GM08714 (cell line): ENCODE results near the gene SIGLEC15.
A peak's percentile ranks its signal among the peaks of the same experiment; 100 is the strongest.

ENCODE experiments used
- H3K4me3 ChIP-seq: fragments of 200-500 bp; sonication (Bioruptor generic); 2 replicates; pipeline ENCODE4 v1.5.1; 2014; ENCODE audit warnings: mild to moderate bottlenecking, low read length, inconsistent platforms
- ZNF274 ChIP-seq: IDR thresholded peaks from 2 replicates; pipeline ENCODE4 v1.6.1; 2012; ENCODE audit warnings: mild to moderate bottlenecking, low read depth, low read length

Gene SIGLEC15, protein sequence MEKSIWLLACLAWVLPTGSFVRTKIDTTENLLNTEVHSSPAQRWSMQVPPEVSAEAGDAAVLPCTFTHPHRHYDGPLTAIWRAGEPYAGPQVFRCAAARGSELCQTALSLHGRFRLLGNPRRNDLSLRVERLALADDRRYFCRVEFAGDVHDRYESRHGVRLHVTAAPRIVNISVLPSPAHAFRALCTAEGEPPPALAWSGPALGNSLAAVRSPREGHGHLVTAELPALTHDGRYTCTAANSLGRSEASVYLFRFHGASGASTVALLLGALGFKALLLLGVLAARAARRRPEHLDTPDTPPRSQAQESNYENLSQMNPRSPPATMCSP

DNA sequence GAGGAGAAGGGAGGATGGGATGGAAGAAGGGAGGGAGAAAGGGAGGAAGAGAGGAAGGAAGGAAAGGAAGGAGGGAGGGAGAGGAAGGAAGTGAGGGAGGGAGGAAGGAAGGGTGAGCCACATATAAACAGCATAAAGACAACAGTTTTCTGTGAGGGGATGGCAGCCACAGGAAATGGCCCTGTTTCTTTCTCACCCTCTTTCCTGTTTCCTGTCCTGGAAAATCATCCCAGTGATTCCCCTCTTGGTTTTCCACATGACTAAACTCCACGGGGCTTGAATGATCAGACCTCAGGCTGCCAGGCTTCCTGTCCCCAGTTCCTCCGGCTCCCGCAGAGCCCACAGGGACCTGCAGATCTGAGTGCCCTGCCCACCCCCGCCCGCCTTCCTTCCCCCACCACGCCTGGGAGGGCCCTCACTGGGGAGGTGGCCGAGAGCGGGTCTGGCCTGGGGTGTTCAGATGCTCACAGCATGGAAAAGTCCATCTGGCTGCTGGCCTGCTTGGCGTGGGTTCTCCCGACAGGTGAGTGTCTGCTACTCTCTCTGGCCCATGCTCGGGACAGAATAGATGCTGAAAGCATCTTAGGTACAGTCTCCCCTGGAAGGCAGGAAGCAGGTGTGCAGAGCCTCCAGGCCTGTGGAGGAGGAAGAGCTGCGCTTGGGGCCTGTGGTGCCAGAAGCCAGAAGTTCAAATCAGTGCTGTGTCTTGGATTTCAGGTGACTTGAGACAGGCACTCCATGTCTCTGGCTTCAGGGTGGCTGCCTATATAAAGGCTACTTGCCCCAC lies at the start of gene SIGLEC15:
SIGLEC15 (plus strand) TSS at position 418 of the 787 bp plus-strand sequence; CDS start at position 472, 54 bp downstream.
- no peak for TF ChIP-seq ZNF274
- H3K4me3 ChIP-seq: no peak within 1 kb of the TSS

DNA sequence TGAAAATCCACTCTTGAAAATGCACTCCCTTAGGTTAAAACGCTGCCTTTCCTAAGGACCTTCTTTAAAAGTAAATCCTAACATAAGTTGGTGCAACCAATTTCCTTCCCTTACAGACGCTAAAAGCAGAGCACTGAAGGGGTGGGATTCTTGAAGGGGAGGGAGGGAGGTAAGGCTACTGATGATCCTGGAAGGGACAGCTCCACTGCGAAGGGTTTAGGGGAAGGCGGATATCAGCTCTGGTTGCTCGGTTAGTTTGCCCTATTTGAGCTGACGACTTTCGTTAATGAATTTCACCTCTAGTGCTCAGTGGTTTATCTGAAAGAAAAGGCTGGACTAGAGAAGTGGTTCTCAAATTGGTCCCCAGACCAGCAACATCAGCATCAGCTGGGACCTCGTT lies 49.7 kb upstream of the SIGLEC15 start:
- TF ChIP-seq ZNF274: no peak
- peak overlapping the region; percentile 55; the same call in 1 of the 2 replicates for H3K4me3 ChIP-seq

DNA sequence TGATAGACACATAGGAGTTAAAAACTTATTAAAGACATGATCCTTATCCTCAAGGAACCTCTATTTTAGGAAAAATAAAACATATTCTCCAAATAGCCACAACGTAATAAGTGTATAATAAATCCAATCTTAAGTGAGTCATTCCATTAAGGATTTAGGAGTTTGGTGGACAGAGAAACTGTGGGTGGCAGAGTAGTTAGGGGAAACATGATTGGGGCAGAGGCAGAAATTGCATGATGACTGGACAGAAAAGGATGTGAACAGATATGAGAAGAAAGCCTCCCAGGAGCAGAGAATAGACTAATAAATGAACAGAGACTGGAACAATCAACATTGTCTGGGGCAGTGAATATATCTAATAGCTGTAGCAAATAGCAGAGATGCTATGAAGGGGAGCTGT lies 48.1 kb upstream of the SIGLEC15 start:
- no peak overlapping the region for H3K4me3 ChIP-seq
- TF ChIP-seq ZNF274: no peak

DNA sequence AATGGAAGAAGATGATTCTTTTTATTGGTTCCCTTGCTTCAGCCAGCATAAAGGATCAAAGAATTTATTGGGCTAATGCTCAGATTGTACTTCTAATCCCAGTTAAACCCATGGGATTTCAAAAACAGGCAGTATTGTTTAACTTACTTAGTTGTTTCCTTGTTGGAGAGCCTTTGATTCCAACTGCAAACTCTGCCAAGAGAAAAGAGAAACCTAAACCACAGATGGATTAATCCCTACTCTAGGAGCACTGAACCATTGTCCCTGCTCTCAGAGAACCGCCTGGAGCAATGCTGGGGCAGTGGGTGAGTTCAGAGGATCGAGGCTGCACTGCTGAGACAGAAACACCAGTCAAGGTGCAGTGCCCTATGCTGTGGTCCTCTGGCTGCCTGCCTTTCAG lies 44.9 kb upstream of the SIGLEC15 start:
- H3K4me3 ChIP-seq: no peak overlapping the region
- TF ChIP-seq ZNF274: no peak

DNA sequence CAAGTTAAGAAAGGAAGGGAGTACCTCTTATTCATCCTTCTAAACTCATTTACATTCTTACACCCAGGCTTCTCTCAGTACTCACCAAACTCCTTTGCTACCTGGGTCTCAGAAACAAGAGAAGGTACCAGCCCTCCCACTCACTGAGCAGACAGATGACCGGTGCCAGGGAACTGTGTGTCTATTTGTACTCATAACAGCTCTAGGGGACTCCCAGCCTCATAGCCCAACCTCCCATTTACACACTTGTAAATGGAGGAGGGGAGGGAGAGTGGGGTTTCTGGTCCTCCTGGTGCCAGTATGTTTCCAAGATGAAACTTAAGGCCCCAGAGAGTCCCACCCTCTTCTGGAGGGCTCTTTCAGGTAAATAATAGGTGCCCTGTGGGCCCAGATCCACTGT lies 42.8 kb upstream of the SIGLEC15 start:
- no peak overlapping the region for H3K4me3 ChIP-seq
- no peak for TF ChIP-seq ZNF274

DNA sequence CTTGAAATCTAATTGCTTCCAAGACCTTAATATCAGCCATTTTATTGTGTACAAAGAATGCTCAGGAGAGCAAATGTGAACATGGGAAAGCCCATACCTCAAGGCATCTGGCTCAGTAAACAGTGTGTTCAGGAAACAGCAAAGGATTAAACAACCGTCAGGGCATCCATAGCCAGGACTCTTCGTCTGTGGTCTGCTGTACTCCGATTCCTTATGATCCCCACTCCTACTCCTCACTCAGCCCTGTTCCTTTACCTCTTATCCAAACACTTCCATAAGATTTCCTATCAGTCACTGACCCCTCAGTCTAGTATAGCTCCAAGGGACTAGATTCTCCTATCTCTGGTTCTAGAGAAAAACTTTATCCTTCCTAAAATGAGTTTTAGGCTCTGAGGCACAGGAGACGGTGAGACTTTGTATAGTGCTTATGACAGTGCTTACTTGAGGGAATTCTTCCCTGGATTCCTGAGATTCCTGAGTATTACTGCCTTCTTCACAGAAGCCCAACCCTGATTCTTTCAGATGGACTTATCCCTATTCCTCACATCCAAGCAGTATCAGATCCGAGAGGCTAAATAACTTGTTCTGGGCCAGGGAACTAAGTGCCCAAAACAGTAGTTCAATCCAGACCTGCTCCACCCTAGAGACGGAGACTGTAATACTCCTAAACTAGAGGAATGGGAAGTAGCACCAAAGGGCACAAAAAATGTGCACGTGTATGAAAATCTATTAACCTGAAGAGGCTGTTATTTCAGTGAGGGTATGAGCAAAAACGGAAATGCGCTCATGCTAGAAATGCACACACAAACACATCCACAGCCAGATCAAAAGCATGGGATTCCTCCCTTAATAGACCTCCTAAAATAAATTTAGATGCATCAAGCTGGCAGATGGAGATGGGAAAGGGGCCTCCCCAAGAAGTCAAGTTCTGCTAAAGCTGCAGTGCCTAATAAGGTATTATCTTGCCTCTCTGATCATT lies 42.1 kb upstream of the SIGLEC15 start:
- TF ChIP-seq ZNF274: no peak
- no peak overlapping the region for H3K4me3 ChIP-seq

DNA sequence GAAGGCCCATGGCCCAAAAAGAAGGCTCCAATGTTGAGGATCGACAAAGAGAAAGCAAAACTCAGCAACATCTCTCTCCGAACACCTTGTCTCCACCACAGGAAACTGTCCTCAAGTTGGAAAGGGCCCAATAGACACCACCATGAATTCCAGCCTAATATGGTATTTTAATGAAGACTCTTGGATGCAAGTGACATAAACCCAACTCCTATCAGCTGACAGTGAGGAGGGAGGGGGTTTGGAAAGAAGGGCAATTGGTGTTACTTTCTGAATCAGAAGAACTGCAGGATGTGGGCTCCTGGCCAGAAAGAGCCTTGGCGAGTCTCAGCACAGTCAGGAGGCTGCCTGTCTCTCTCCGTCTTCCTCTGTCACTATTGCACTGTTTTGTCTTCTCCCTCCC lies 40.3 kb upstream of the SIGLEC15 start:
- TF ChIP-seq ZNF274: no peak

DNA sequence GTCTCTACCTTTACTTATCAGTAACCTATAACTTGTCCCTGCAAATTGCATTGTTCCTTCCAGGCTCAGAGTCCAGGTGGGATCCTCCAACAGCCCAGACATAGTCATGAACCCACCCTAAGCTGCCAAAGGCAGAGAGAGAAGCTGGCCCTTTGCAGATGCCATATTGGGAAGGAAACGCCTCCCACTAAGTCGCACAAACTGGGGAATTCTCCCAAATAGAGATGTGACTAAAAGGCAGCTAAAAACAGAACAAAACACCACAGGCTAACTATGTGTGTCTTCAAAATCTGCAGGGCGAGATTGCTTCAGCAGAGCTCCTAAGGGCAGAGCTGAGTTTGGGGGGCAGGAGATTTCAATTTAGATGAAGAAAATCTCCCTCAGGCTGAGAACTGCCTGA lies 38.5 kb upstream of the SIGLEC15 start:
- no peak overlapping the region for H3K4me3 ChIP-seq
- no peak for TF ChIP-seq ZNF274

More for the DNA sequence above, 40.3 kb upstream of the SIGLEC15 start:
- H3K4me3 ChIP-seq: no peak overlapping the region

DNA sequence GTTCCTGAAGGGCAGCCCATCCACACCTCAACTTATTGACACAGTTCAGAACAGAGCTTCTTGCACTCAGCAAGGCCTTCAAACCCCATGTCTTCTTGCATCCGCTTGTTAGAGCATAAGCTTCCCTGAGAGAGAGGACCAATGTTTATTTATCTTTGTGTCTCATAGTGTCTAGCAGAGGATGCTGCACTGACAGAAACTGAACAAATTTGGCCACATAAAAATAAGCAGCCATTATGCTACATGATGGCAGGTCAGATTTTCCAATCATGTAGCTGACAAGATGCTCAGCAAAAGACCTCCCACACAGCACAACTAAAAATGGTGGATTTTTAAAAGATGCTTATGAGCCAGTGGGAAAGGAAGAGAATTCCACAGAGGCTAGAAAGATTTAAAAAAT lies 38.1 kb upstream of the SIGLEC15 start:
- H3K4me3 ChIP-seq: no peak overlapping the region
- no peak for TF ChIP-seq ZNF274

DNA sequence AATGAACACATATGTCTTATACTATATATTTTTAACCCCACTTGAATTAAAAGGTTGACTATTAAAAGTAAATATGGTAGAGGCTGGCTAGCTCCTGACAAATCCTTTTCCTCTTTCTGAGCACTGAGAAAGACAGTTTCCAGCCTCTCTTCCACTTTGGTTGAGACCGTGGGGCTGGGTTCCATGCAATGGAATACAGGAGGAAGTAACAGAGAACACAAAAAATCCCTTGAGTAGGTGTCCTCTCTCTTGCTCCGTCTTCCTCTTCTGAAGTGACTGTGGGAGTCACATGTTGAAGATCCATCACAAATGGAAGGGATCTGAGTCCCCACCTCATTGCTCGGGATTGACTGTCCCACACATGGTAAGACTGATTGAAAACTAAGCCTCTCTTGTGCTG lies 36.6 kb upstream of the SIGLEC15 start:
- no peak for TF ChIP-seq ZNF274
- no peak overlapping the region for H3K4me3 ChIP-seq

DNA sequence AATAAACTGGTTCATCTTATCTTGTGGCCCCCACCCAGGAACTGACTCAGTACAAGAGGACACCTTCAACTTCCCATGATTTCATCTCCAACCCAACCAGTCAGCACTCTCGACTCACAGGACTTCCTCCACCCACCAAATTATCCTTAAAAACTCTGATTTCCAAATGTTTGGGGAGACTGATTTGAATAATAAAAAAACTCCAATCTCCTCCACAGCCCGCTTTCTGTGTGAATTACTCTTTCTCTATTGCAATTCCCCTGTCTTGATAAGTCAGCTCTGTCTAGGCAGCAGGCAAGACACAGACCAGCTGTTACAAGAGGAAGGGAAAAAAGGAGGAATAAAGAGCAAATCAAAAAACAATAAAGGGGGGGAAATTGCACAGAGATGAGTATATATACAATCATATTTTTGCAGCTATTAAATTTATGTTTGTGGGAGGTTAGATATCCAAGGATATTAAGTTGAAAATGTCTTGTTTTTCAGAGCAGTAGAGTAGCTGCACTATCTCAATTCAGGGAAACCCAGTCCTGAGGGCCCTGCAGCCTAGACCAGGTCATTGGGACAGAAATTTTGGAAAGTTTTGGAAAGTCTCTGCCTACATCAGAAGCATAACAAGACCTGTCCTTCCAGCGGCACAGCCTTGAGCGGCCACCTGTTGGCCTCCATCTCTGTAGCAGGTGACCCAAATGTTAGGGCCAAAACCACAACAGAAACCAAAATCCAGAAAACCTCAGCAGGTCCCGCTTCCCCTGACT lies 32.8 kb upstream of the SIGLEC15 start:
- TF ChIP-seq ZNF274: no peak
- no peak overlapping the region for H3K4me3 ChIP-seq

DNA sequence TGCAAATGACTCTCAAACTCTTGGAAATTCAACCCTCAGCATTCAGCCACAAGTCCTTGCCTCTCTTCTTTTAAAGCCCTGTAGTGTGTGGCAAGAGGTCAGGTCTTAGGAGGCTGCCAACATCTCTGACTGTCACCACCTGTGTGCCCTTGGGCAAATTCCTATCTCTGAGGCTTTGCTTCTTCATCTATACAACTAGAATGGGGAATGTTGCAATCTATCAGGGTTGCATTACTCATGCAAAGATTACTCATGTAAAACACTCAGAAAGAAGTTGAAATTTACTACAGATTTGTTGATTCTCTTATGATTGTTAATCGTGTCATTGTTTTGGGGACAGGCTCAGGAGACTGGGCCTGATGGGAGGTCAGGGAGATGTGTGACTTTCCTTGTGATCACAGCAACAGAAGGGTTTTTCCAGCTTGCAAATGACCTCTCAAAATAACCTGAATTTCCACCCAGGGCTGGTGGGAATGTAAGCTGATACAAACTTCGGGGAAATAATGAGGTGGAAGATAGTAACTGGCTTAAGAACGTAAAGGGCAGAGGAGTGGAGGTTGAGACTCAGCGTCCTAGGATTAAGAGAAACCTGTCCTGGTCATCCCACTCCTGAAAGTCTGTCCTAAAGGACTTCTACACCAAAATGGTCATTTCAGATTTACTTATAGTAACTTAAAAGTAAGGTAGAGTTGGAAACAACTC lies 32.1 kb upstream of the SIGLEC15 start:
- no peak overlapping the region for H3K4me3 ChIP-seq
- TF ChIP-seq ZNF274: no peak
